Adrenal gland (tissue), 5 donors: Measurements from ENCODE around the gene SLPI.

ENCODE experiments used
- CTCF ChIP-seq, 6 experiments: fragments of 450-650 bp in 4 of 6; fragments of 200-600 bp in 2 of 6; sonication (generic) in 1 of 6; IDR thresholded peaks; 1 replicate in 5 of 6; 2 replicates in 1 of 6; pipeline versions ENCODE4 v1.5.1 to v1.8.0; 2016 to 2021; ENCODE audit warnings: antibody characterized with exemption in 6 of 6, mild to moderate bottlenecking in 2 of 6, moderate library complexity in 1 of 6
- POLR2A ChIP-seq, 2 donors: fragments of 450-650 bp; IDR thresholded peaks; one replicate each; pipeline ENCODE4 v1.6.1; 2017; ENCODE audit warnings: antibody characterized with exemption in 2 of 2, mild to moderate bottlenecking in 2 of 2, moderate library complexity in 1 of 2
- donor health status: DM: no; HTN: no; CAD: no.

GRCh38 chr20:45303586-45304463, 49.5 kb upstream of the SLPI start:
- TF ChIP-seq POLR2A (IDR thresholded peaks at IDR 0.05) (no peak), CTCF (IDR thresholded peaks at IDR 0.05) (no peak)
